ENCODE data around the gene MBOAT7. TPM values are rescaled to one million over a fixed set of nuclear protein-coding genes. Genes with fewer than 3 reads are reported as not detected.

Gene MBOAT7
- total RNA-seq, 1 experiment from 2014 or later, result 100 TPM

DNA sequence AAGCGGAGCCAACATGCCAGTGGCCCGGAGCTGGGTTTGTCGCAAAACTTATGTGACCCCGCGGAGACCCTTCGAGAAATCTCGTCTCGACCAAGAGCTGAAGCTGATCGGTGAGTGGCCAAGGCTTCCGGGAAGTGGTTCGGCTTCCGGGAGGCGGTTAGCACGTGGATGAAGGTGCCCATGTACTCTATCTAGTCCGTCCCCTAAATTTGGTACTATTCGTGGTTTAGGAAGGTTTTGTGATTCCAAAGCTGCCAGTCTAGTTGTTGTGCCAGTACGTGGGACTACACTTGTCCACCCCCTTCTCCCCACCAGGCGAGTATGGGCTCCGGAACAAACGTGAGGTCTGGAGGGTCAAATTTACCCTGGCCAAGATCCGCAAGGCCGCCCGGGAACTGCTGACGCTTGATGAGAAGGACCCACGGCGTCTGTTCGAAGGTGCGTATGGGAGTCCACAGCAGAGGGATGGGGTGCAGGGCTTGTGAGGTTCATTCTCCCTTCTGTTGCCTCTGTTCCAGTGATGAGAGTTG is 11.9 kb upstream of the MBOAT7 start:
- no peak for DNase-seq
- Histone ChIP-seq H3K4me1 (ENCODE audit: insufficient read depth, low read length) (peaks cover 3% of the 10 kb centered on the region), H4K8ac (replicated peaks; ENCODE audit: insufficient read length, low read depth, low read length) (no peak overlapping the region), H2AFZ (ENCODE audit: low read length) (no peak overlapping the region), H2BK20ac (ENCODE audit: low read depth, low read length, poor library complexity, severe bottlenecking) (no peak overlapping the region), H3K18ac (ENCODE audit: insufficient read length, low read depth, low read length) (no peak overlapping the region), H2BK15ac (ENCODE audit: low read depth, low read length) (no peak overlapping the region), H3K9me3 (ENCODE audit: control insufficient read depth, low read depth, low read length) (no peaks in the 10 kb centered on the region), H4K5ac (ENCODE audit: insufficient read length, low read depth, low read length) (no peak overlapping the region), H2AK5ac (ENCODE audit: insufficient read length, low read length) (no peak overlapping the region), H4K20me1 (ENCODE audit: control insufficient read depth, insufficient read depth, insufficient read length) (no peaks in the 10 kb centered on the region), H3K79me2 (ENCODE audit: insufficient read depth, low read length) (peaks cover 39% of the 10 kb centered on the region), H4K91ac (ENCODE audit: insufficient read length, low read depth, low read length) (no peak overlapping the region), H3K23ac (ENCODE audit: insufficient read length, low read depth, low read length) (no peak overlapping the region), H3K23me2 (ENCODE audit: insufficient read length, low read depth, low read length, poor library complexity, severe bottlenecking) (peaks cover 7% of the 10 kb centered on the region), H3K9ac (ENCODE audit: extremely low read depth, insufficient read length, low read length) (peak overlapping the region; percentile 96), H3K14ac (ENCODE audit: insufficient read depth, low read length) (peak overlapping the region; percentile 72), H3K4me2 (ENCODE audit: insufficient read depth, insufficient read length, low read length) (peak overlapping the region; percentile 89), H2BK120ac (ENCODE audit: low read depth, low read length, poor library complexity, severe bottlenecking) (no peak overlapping the region), H3K27ac (ENCODE audit: insufficient read length, low read depth, low read length) (peak overlapping the region; percentile 82), H3K56ac (ENCODE audit: insufficient read length, low read depth, low read length) (peak overlapping the region; percentile 58), H3T11ph (ENCODE audit: low read length) (no peak overlapping the region), H2BK12ac (ENCODE audit: insufficient read length, low read depth, low read length) (no peak overlapping the region), H3K4ac (ENCODE audit: low read depth, low read length) (no peak overlapping the region), H2BK5ac (ENCODE audit: insufficient read length, low read length) (no peak overlapping the region), H3K27me3 (ENCODE audit: insufficient read depth, low read length) (no peaks in the 10 kb centered on the region), H3K79me1 (ENCODE audit: insufficient read depth, low read depth, low read length, poor library complexity, severe bottlenecking) (peaks cover 6% of the 10 kb centered on the region)
- Mint-ChIP-seq H3K27me3 (ENCODE audit: low read depth) (no peaks in the 10 kb centered on the region; the same call in 1 of the 2 replicates), H3K27ac (peak overlapping the region; percentile 100), H3K4me1 (peaks cover 35 to 49% of the 10 kb centered on the region in 2 experiments), H3K4me3 (peak overlapping the region; percentile 95 to 98), H3K36me3 (ENCODE audit: insufficient read depth in 1 of 3, low read depth in 3 of 3) (peaks cover 55 to 63% (median 60%) of the 10 kb centered on the region in 3 experiments), H3K9me3 (no peaks in the 10 kb centered on the region)
- no CpG with 5 or more reads among the region's 28 CpGs for WGBS (ENCODE audit: extremely low coverage, insufficient read length, low lambda C conversion rate)
- TF ChIP-seq, protein P1, sequence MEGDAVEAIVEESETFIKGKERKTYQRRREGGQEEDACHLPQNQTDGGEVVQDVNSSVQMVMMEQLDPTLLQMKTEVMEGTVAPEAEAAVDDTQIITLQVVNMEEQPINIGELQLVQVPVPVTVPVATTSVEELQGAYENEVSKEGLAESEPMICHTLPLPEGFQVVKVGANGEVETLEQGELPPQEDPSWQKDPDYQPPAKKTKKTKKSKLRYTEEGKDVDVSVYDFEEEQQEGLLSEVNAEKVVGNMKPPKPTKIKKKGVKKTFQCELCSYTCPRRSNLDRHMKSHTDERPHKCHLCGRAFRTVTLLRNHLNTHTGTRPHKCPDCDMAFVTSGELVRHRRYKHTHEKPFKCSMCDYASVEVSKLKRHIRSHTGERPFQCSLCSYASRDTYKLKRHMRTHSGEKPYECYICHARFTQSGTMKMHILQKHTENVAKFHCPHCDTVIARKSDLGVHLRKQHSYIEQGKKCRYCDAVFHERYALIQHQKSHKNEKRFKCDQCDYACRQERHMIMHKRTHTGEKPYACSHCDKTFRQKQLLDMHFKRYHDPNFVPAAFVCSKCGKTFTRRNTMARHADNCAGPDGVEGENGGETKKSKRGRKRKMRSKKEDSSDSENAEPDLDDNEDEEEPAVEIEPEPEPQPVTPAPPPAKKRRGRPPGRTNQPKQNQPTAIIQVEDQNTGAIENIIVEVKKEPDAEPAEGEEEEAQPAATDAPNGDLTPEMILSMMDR (conservative IDR thresholded peaks at IDR 0.05), result no peak

Data from H9 (cell line).